ENCODE results near the gene TCP11L1. TPM values are rescaled to one million over a fixed set of nuclear protein-coding genes. Genes with fewer than 3 reads are reported as not detected.
"Not testable (repeated sequence)": the region's sequence is repeated elsewhere in the genome, so short reads cannot be mapped to it uniquely, and the experiment has no call there.

TCP11L1 gene
- total and polyA plus RNA-seq, 2 donors (not counting 1 experiment from before 2014, with no cell fraction given) = 7.7 to 19.7 TPM

GRCh38 chr11:33116535-33116934 lies 77.2 kb downstream of the TCP11L1 start:
- no peaks in the 10 kb centered on the region for H3K27me3 Mint-ChIP-seq
- H3K27ac Mint-ChIP-seq = no peak overlapping the region
- DNase-seq (no peak), ATAC-seq (ENCODE audit: low read depth) (no peak)
- no peak overlapping the region for H3K4me3 Mint-ChIP-seq
- no peaks in the 10 kb centered on the region for H3K4me1 ChIP-seq (ENCODE audit: control insufficient read depth in 2 of 2, insufficient read depth in 2 of 2, low read length in 2 of 2)
- H2AFZ ChIP-seq (ENCODE audit: insufficient read depth, low read depth, low read length, poor library complexity, severe bottlenecking) = no peak overlapping the region
- H3K4me2 ChIP-seq (replicated peaks; ENCODE audit: low read depth, low read length, poor library complexity, severe bottlenecking) = no peak overlapping the region
- ChIA-PET POLR2A (no interaction called here), CTCF (no interaction called here)
- no peaks in the 10 kb centered on the region for H4K20me1 ChIP-seq (ENCODE audit: control insufficient read depth, insufficient read depth, low read length, poor library complexity, severe bottlenecking)
- no peak overlapping the region for H3K4me3 ChIP-seq (ENCODE audit: control extremely low read depth in 1 of 5, extremely low read depth in 1 of 5, insufficient read depth in 1 of 5, low read depth in 2 of 5, low read length in 4 of 5)
- no peaks in the 10 kb centered on the region for H3K36me3 ChIP-seq (replicated peaks in 1 of 2; ENCODE audit: control extremely low read depth in 1 of 2, control insufficient read depth in 1 of 2, extremely low read depth in 1 of 2, insufficient read depth in 2 of 2, low read length in 1 of 2)
- H3K9ac ChIP-seq (ENCODE audit: low read length) = no peak overlapping the region
- H3K27ac ChIP-seq (ENCODE audit: low read length in 2 of 2) = no peak overlapping the region
- no peaks in the 10 kb centered on the region for H3K79me2 ChIP-seq (ENCODE audit: control insufficient read depth, insufficient read depth, low read length)
- H3K9me3 Mint-ChIP-seq (ENCODE audit: insufficient read depth) = no peaks in the 10 kb centered on the region
- no peaks in the 10 kb centered on the region for H3K9me3 ChIP-seq (ENCODE audit: control extremely low read depth in 1 of 3, control insufficient read depth in 2 of 3, insufficient read depth in 1 of 3, low read length in 2 of 3)
- intact Hi-C loops (cut with micrococcal nuclease) = no loop called here
- no peaks in the 10 kb centered on the region for H3K4me1 Mint-ChIP-seq
- H3K27me3 ChIP-seq (replicated peaks in 1 of 4; ENCODE audit: control extremely low read depth in 1 of 4, control insufficient read depth in 3 of 4, insufficient read depth in 4 of 4, low read length in 3 of 4) = no peaks in the 10 kb centered on the region
- TF ChIP-seq EZH2 (IDR thresholded peaks at IDR 0.05; ENCODE audit: borderline replicate concordance, insufficient read depth, low read depth, low read length, poor library complexity, severe bottlenecking) = no peak
- no peak for TF ChIP-seq CTCF (IDR thresholded peaks at IDR 0.05)

- H3K36me3 ChIP-seq (replicated peaks in 1 of 2; ENCODE audit: control extremely low read depth in 1 of 2, control insufficient read depth in 1 of 2, extremely low read depth in 1 of 2, insufficient read depth in 2 of 2, low read length in 1 of 2); H3K27ac ChIP-seq (ENCODE audit: low read length in 2 of 2); DNase-seq; H4K20me1 ChIP-seq (ENCODE audit: control insufficient read depth, insufficient read depth, low read length, poor library complexity, severe bottlenecking); H3K4me2 ChIP-seq (replicated peaks; ENCODE audit: low read depth, low read length, poor library complexity, severe bottlenecking); H3K27me3 ChIP-seq (replicated peaks in 1 of 4; ENCODE audit: control extremely low read depth in 1 of 4, control insufficient read depth in 3 of 4, insufficient read depth in 4 of 4, low read length in 3 of 4); H3K79me2 ChIP-seq (ENCODE audit: control insufficient read depth, insufficient read depth, low read length); H3K27me3 Mint-ChIP-seq; POLR2A ChIA-PET; intact Hi-C loops (cut with micrococcal nuclease); H3K4me1 ChIP-seq (ENCODE audit: control insufficient read depth in 2 of 2, insufficient read depth in 2 of 2, low read length in 2 of 2); H3K4me1 Mint-ChIP-seq; H3K9ac ChIP-seq (ENCODE audit: low read length); ATAC-seq (ENCODE audit: low read depth); H3K9me3 ChIP-seq (ENCODE audit: control extremely low read depth in 1 of 3, control insufficient read depth in 2 of 3, insufficient read depth in 1 of 3, low read length in 2 of 3); H3K4me3 Mint-ChIP-seq; H3K9me3 Mint-ChIP-seq (ENCODE audit: insufficient read depth); H3K4me3 ChIP-seq (ENCODE audit: control extremely low read depth in 1 of 5, extremely low read depth in 1 of 5, insufficient read depth in 1 of 5, low read depth in 2 of 5, low read length in 4 of 5); H3K27ac Mint-ChIP-seq; H2AFZ ChIP-seq (ENCODE audit: insufficient read depth, low read depth, low read length, poor library complexity, severe bottlenecking): not testable (repeated sequence)
- CTCF ChIA-PET = interaction anchor here (0.9 kb wide), 1 partner anchor 284 kb away, joined by 3 read pairs; no protein-coding TSS in a partner anchor
- no CpG with 5 or more reads among the region's 1 CpG for WGBS (ENCODE audit: insufficient coverage)
These were observed 83.3 kb downstream of the TCP11L1 start for GRCh38 chr11:33122696-33123095.

Small RNAs within 50 kb of the gene (small RNA-seq; reads per million reads assigned to genes)
- not detected for gene RF00019 (ENCODE audit: insufficient read length, low read depth, low replicate concordance)

Other genes starting within 250 kb of the TCP11L1 start
- gene CCDC73, start 244.9 kb upstream of the TCP11L1 start, total RNA-seq = 0.05 TPM in 1 of 2 replicates, not detected in the other
- gene CCDC73, start 244.9 kb upstream of the TCP11L1 start, polyA plus RNA-seq = not detected in 2 replicates
- gene PRRG4, start 209.6 kb upstream of the TCP11L1 start, total RNA-seq = 0.07 TPM in 1 of 2 replicates, not detected in the other
- 0.04 TPM in 1 of 2 replicates, not detected in the other for gene PRRG4, start 209.6 kb upstream of the TCP11L1 start, polyA plus RNA-seq
- 23.1 and 24.6 TPM in 2 replicates for gene QSER1, start 146.8 kb upstream of the TCP11L1 start, total RNA-seq
- gene QSER1, start 146.8 kb upstream of the TCP11L1 start, polyA plus RNA-seq = 2.5 and 3.5 TPM in 2 replicates
- not detected in 2 replicates for gene DEPDC7, start 23.7 kb upstream of the TCP11L1 start, total RNA-seq
- 0.07 TPM in 1 of 2 replicates, not detected in the other for gene DEPDC7, start 23.7 kb upstream of the TCP11L1 start, polyA plus RNA-seq
- gene CSTF3, start 121.9 kb downstream of the TCP11L1 start, total RNA-seq = 38.8 and 42.2 TPM in 2 replicates
- gene CSTF3, start 121.9 kb downstream of the TCP11L1 start, polyA plus RNA-seq = 14.4 and 21.2 TPM in 2 replicates
- 81.1 and 81.6 TPM in 2 replicates for gene HIPK3, start 217.8 kb downstream of the TCP11L1 start, total RNA-seq
- gene HIPK3, start 217.8 kb downstream of the TCP11L1 start, polyA plus RNA-seq = 13.1 and 19.3 TPM in 2 replicates